Lower lobe of right lung (tissue), 2 donors: ENCODE results near the gene MAP3K5. TPM values are rescaled to one million over a fixed set of nuclear protein-coding genes. Genes with fewer than 3 reads are reported as not detected.

Experiments used
- ATAC-seq, 2 donors: fragments of 200-7000 bp; cut with Tn5 transposase; one replicate each; pipeline ENCODE4 v1.9.1; 2020 to 2022; ENCODE audit warnings: mild to moderate bottlenecking in 2 of 2, moderate library complexity in 2 of 2
- DNase-seq: peaks from one replicate; pipeline ENCODE4 v3.0.0-alpha.2; 2020
- H3K27ac ChIP-seq: fragments of 200-600 bp; one replicate; pipeline ENCODE4 v1.8.0; 2022
- H3K27me3 ChIP-seq: fragments of 200-600 bp; one replicate; pipeline ENCODE4 v1.8.0; 2022; ENCODE audit warnings: low read depth
- H3K36me3 ChIP-seq: fragments of 200-600 bp; one replicate; pipeline ENCODE4 v1.8.0; 2022; ENCODE audit warnings: mild to moderate bottlenecking
- H3K4me1 ChIP-seq: fragments of 200-600 bp; one replicate; pipeline ENCODE4 v1.8.0; 2022
- H3K4me3 ChIP-seq: fragments of 200-600 bp; one replicate; pipeline ENCODE4 v1.8.0; 2022; ENCODE audit warnings: mild to moderate bottlenecking
- H3K9me3 ChIP-seq: fragments of 200-600 bp; one replicate; pipeline ENCODE4 v1.8.0; 2022
- intact Hi-C: fragments of 100-400 bp; cut with DNase I; formaldehyde crosslinking; loops from one replicate; pipeline ENCODE4 v1.11.0; 2022
- total RNA-seq: library from RNA; stranded (reverse); fragmentation: NEBNext Ultra II Directional; extraction: Animal tissue kit (Norgen Biotek cat#: 25700); gene quantifications from one replicate; pipeline ENCODE4 v1.2.1, GENCODE V29; 2021
- TF ChIP-seq, protein P1 (sequence below): fragments of 200-600 bp; IDR thresholded peaks from one replicate; pipeline ENCODE4 v1.8.0; 2022; ENCODE audit warnings: antibody characterized with exemption, mild to moderate bottlenecking
- donor health status: DM: no; HTN: yes; CAD: no; lungs with severe emphysema.

The MAP3K5 gene
- total RNA-seq, 1 donor from 2014 or later: 32.0 TPM

DNA sequence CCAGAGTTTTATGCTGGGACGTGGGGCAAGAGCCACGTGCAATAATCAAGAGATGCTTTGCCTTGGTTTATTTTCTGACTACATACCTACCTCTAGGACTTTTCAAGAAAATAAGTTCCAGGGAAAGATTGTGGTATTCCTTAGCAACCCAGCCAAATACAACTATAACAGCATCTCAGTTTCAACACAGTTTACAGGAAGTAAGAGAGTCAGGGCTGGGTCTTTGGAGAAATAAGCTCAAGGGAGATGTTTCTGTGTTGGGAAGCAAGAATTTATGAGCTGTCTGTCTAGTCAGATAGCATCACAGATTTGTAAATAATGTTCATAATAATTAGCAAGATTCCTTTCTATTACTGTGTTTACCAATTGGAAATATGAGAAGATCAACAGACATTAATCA is 35.1 kb downstream of the MAP3K5 start:
- TF ChIP-seq, protein P1, sequence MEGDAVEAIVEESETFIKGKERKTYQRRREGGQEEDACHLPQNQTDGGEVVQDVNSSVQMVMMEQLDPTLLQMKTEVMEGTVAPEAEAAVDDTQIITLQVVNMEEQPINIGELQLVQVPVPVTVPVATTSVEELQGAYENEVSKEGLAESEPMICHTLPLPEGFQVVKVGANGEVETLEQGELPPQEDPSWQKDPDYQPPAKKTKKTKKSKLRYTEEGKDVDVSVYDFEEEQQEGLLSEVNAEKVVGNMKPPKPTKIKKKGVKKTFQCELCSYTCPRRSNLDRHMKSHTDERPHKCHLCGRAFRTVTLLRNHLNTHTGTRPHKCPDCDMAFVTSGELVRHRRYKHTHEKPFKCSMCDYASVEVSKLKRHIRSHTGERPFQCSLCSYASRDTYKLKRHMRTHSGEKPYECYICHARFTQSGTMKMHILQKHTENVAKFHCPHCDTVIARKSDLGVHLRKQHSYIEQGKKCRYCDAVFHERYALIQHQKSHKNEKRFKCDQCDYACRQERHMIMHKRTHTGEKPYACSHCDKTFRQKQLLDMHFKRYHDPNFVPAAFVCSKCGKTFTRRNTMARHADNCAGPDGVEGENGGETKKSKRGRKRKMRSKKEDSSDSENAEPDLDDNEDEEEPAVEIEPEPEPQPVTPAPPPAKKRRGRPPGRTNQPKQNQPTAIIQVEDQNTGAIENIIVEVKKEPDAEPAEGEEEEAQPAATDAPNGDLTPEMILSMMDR: no peak

DNA sequence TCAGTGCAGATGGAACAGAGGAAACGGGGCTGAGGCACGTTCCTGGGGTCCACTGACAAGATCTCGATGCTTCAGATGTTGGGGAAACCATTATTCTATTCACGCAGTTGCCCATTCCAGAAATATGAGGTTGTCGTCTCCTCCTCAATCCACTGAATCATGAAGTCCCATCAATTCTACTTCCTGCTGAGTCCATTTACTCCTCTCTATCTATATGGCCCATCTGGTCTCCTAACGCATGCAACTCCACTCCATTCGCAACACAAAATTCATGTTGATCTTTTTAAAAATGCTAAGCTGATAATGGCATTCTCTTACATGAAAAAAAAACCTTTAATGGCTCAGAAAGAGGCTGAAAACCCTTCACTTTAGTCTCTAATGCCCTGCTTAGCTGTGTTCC is 37.5 kb downstream of the MAP3K5 start:
- Histone ChIP-seq H3K27ac (no peak overlapping the region), H3K36me3 (no peaks in the 10 kb centered on the region), H3K27me3 (no peaks in the 10 kb centered on the region), H3K4me3 (no peak overlapping the region), H3K9me3 (no peaks in the 10 kb centered on the region), H3K4me1 (peaks cover 52% of the 10 kb centered on the region)
- ATAC-seq (no peak), DNase-seq (no peak)
- intact Hi-C loops: no loop called here
- TF ChIP-seq, protein P1: no peak

More for the DNA sequence above, 35.1 kb downstream of the MAP3K5 start:
- no peaks in the 10 kb centered on the region for H3K9me3 ChIP-seq
- no peaks in the 10 kb centered on the region for H3K27me3 ChIP-seq
- DNase-seq (no peak), ATAC-seq (peak; percentile 52 to 55)
- peaks cover 47% of the 10 kb centered on the region for H3K4me1 ChIP-seq
- H3K27ac ChIP-seq: peak overlapping the region; percentile 56
- no peaks in the 10 kb centered on the region for H3K36me3 ChIP-seq
- H3K4me3 ChIP-seq: no peak overlapping the region
- intact Hi-C loops: no loop called here

DNA sequence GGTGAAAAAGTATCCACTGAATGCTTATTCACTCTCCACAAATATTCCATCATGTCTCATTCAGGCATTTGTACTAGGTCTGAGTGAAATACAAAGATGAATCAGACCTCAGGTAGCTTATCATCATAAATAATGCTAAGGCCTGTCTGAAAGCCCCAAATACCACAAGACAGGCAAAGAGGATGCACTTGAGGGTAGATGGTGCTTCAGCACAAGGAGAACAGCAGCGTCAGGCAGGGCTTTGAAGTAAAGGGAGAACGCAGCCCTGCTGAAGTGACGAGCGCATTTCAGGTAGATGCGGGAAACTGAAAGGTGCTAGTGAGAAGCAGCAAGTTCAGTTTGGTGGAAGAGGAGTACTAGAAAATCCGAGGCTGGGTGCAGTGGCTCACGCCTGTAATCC is 38.7 kb downstream of the MAP3K5 start:
- H3K4me1 ChIP-seq: peaks cover 52% of the 10 kb centered on the region
- no peak overlapping the region for H3K4me3 ChIP-seq
- DNase-seq: no peak
- intact Hi-C loops: no loop called here
- ATAC-seq: peak; percentile 59 to 63
- H3K9me3 ChIP-seq: no peaks in the 10 kb centered on the region
- H3K27me3 ChIP-seq: no peaks in the 10 kb centered on the region
- no peaks in the 10 kb centered on the region for H3K36me3 ChIP-seq
- TF ChIP-seq, protein P1: no peak
- no peak overlapping the region for H3K27ac ChIP-seq

DNA sequence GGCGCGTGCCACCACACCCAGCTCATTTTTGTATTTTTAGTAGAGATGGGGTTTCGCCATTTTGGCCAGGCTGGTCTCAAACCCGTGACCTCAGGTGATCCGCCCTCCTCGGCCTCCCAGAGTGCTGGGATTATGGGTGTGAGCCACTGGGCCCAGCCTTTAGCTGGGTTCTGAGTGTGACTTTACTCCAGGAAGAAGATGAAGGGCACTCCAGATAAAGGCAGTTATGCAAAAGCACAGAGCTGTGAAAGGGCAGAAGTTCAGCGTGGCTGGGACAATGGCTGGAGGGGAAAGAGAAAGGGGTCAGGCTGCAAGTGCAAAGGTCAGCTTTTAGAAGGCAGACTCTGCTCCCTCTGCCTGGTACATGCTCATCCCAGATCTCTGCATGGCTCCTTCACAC is 39.7 kb downstream of the MAP3K5 start:
- ATAC-seq (peak; percentile 39 to 55), DNase-seq (peak; percentile 49)
- H3K27me3 ChIP-seq: no peaks in the 10 kb centered on the region
- H3K9me3 ChIP-seq: no peaks in the 10 kb centered on the region
- TF ChIP-seq, protein P1: no peak
- intact Hi-C loops: no loop called here
- no peak overlapping the region for H3K27ac ChIP-seq
- H3K36me3 ChIP-seq: no peaks in the 10 kb centered on the region
- peaks cover 50% of the 10 kb centered on the region for H3K4me1 ChIP-seq
- H3K4me3 ChIP-seq: no peak overlapping the region

DNA sequence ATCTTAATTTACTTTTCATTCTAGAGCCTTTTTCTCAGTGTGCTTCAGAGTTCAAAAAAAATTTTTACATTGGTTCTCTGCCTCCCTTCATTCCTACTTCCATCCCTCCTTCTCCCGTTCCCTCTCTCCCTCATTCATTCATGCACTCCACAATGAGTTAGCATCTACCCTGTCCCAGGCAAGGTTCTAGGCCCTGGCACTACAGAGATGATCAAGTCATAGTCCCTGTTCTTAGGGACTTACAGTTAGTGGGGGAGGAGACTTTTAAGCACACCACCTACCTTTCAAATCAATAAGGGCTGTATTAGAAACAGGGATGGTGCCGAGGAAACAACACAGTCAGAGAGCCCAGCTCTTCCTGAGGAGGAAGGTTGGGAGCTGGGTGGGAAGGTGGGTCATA is 40.3 kb downstream of the MAP3K5 start:
- Histone ChIP-seq H3K4me3 (no peak overlapping the region), H3K36me3 (no peaks in the 10 kb centered on the region), H3K4me1 (peaks cover 46% of the 10 kb centered on the region), H3K9me3 (no peaks in the 10 kb centered on the region), H3K27me3 (no peaks in the 10 kb centered on the region), H3K27ac (no peak overlapping the region)
- no peak for ATAC-seq
- no peak for DNase-seq
- intact Hi-C loops: no loop called here
- TF ChIP-seq, protein P1: no peak

DNA sequence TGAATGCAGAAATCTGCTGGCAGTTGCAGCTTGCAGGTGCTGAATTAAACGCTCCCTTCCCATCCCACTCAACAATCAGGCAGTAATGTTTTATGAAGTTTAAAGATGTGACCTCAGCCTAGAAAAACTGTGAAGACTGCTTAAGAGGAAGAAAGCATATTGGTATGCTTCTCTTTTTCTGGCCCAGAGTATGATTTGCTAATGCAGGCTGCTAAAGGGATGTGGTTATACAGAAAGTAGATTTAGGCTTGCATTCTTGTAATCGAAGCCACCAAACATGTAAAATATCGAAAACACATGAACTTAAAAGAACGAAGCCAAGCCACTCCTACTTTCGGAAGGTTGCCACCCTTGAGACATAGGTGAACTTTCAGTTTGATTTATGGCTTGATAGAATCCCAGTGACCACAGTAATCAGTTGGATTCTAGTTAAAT is 40.7 kb downstream of the MAP3K5 start:
- Histone ChIP-seq H3K36me3 (no peaks in the 10 kb centered on the region), H3K4me3 (no peak overlapping the region), H3K27ac (peak overlapping the region; percentile 20), H3K9me3 (no peaks in the 10 kb centered on the region), H3K4me1 (peaks cover 42% of the 10 kb centered on the region), H3K27me3 (no peaks in the 10 kb centered on the region)
- TF ChIP-seq, protein P1: no peak
- DNase-seq (no peak), ATAC-seq (peak; percentile 65 to 76)
- intact Hi-C loops: no loop called here
